ENCODE data around the gene TRIM14.
"Not testable (repeated sequence)": the region's sequence is repeated elsewhere in the genome, so short reads cannot be mapped to it uniquely, and the experiment has no call there.

Gene TRIM14

DNA sequence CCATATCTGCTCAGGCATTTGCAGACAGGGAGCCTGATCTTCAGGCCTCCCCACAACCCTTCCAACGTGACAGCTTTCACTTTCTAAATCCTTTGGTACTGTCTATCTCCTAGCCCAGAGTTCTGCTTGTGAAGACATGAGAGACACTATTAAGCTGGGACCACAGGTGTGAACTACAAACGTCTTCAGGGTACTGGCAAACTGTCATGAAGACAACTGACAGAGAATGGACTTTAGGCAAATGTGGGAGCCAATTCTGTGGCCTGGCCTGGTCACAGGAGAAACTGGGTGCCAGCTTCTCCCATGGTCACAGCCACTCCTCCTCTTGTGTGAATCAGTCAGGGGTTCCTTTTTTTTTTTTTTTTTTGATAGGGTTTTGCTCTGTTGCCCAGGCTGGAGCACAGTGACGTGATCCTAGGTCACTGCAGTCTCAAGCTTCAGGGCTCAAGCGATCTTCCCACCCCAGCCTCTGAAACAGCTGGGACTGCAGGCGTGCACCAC is 10.4 kb downstream of the TRIM14 start:
- DNase-seq (ENCODE audit: low read depth in 3 of 3) = no peak

DNA sequence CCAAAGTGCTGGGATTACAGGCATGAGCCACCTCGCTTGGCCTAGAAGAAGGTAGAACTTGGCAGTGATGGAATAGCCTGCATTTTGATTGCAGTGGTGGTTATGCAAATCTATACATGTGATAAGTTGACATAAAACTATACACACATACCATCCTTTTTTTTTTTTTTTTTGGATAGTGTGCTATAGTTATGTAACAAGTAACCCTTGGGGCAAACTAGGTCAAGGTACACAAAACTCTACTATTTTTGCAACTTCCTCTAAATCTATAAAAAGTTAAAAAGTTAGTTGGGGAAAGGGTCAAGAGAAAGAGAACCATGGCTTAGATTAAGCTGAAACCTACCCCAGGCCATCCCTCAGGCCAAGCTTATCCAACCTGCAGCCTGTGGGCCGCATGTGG is 11.1 kb downstream of the TRIM14 start:
- no peak for DNase-seq (ENCODE audit: low read depth in 3 of 3)

DNA sequence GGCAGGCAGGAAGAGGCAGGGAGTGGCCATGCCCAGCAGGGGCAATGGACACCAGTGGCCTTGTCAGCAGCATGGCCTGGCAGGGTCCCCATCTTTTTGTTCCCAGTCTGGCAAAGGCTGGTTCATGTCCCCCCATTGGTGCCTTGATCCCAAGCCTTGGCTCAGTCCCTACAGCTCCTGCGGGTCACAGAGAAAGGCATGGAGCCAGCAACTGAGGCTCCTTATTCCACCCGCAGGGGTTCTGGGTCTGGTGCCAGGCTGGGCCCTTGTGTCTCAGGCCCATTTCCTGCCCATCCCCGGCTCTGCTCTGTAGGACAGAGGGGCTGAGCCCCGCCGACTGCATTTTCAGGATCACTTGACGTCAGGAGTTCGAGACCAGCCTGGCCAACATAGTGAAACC is 14.0 kb downstream of the TRIM14 start:
- DNase-seq (ENCODE audit: low read depth in 3 of 3) = no peak

DNA sequence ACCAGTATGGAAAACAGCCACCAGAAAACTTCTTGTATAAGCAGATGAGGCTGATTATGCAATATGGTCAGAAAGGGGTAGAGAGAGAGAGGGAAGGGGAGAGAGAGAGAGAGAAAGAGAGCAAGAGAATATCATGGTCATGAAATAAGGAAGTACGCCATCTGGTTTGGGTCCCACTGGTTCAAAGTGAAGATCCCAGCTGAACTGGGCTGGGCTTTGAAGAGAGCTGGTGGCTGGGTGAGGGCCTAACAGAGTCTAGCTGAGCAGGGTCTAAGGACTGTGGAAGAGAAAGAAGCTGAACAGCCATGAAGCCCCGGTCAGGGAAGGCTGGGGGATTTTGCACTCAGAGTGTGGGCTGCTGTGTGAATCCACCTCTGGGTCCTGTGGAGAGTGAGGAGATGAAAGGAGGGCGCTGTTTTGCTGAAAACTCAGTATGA is 14.6 kb downstream of the TRIM14 start:
- DNase-seq (ENCODE audit: low read depth in 3 of 3) = no peak

DNA sequence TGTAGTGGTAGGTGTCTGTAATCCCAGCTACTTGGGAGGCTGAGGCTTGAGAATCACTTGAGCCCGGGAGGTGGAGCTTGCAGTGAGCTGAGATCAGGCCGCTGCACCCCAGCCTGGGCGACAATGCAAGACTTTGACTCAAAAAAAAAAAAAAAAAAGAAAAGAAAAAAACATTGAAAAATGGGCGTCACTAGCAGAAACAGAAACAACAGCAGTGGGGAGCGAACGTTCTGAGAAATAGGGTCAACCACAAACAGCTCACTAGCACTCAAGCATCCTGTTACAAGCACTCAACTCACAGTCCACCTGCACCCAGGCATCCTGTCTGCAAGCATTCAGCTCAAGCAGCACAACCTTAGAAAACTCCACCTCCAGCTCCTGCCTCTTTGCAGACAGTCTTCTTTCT is 17.2 kb downstream of the TRIM14 start:
- DNase-seq (ENCODE audit: low read depth in 3 of 3) = peak in 2 of 3 experiments; percentile 51 to 65

DNA sequence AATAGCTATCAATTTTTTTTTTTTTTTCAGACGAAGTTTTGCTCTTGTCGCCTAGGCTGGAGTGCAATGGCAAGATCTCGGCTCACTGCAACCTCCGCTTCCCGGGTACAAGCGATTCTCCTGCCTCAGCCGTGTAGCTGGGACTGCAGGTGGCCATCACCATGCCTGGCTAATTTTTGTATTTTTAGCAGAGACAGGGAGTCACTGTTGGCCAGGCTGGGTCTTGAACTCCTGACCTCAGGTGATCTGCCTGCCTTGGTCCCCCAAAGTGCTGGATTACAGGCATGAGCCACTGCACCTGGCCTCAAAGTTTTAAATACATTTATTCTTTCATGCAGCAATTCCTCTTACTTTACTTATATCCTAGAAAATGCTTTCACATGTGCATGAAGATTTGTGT is 17.6 kb downstream of the TRIM14 start:
- no peak for DNase-seq (ENCODE audit: low read depth in 3 of 3)

DNA sequence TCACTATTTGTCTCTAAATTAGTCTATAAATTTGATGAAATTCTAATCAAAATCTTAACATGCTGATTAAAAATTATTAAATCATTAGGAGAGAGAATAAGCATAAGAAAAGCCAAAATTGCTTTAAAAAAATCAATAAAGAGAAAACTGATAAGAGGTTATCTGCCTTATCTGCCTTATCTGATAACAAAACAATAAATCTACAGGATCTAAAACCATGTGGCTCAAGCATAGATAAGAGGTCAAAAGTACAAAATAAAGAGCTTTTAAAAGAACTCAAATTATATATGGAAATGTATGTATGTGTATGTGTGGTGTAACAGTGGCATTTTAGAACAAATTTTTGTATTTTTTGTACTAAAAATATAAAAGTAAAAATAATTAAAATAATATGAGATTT is 18.6 kb downstream of the TRIM14 start:
- DNase-seq (ENCODE audit: low read depth in 3 of 3) = no peak

DNA sequence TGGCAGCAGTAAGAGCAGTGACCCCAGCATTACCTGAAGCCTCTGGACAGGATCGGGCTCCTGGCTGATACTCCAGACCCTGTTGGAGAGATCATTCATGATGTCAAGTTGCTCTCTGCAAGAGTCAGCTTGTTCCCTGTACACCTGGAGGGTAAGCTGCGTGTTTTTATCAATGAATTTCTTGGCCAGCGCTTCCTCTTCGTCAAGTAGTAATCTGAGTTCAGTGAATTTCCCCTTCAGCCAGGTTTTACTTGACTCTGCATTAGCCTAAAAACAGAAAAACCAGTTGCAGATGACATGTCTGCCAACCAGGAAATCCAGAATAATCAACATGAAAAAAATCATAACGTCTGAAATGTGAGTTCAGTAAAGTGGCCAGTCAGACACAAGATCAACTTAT is 19.1 kb downstream of the TRIM14 start:
- DNase-seq (ENCODE audit: low read depth in 3 of 3) = no peak

DNA sequence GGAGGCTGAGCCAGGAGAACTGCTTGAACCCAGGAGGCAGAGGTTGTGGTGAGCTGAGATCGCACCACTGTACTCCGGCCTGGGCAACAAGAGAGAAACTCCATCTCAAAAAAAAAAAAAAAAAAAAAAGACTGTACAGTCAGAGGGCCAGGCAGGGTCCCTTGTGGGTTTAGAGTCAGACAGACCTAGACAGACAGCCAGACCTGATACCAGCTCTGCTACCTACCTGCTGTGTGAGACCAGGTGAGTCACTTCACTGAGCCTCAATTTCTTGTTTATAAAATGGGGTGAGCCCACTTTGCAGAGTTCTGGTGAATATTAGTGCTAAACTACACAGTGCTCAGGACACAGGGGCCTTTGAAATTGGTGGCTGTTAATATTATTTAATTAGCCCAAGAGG is 19.7 kb downstream of the TRIM14 start:
- DNase-seq (ENCODE audit: low read depth in 3 of 3) = no peak

DNA sequence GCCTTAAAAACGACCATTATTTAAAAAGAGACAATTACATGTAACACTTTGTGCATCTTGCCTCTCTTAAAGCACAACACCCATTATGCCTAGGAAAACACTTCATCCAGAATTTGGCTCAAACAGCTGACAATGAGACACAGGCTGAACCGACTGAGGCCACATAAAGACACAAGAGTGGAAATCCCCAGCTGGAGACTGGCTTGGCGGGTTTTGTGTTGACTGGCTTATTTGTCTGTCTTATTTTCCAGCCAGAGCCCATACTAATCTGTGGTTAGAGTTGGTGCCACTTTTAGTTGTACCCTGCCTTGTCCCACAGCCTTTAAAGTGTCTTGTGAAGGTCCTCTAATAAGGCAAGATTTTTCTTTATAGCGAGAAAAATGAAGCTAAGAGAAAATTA is 21.2 kb downstream of the TRIM14 start:
- DNase-seq (ENCODE audit: low read depth in 3 of 3) = peak in 1 of 3 experiments; percentile 36

DNA sequence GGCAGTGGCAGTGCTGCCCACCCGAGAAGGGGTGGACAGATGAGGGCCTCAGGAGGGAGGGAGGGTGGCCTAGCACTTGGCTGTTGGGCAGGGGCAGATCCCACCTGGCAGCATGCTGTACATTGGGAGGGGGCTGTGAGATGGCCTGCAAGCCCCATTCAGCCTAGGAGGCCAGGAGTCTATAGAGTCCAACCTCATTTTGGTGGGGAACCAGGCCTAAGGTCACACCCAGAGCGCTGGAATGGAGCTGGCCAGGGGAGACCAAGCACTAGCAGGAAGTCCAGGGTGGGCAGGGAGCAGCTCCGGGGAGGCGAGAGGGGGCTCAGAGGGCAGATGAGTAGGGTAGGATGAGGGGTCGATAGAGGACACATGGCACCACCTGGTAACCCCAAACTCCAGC is 22.9 kb downstream of the TRIM14 start:
- DNase-seq (ENCODE audit: low read depth in 3 of 3) = no peak

DNA sequence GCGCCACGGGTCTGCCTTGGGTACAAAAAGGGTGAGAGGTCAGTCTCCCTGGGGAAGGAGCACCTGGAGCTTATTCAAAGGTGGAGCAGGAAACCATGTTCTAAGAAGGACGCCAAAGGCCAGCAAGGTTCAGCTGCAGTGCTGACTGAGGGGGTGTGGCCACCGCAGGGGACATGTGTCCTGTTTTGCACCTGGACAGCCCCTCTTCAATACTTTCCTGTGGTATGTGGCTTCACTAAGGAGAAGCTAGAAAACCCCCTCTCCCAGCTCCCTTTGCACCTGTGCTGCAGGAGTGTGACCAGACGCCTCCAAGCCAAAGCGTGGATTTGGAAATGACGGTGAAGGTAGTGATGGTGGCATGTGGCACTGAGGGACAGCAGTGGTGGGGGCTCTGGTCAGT is 23.6 kb downstream of the TRIM14 start:
- no peak for DNase-seq (ENCODE audit: low read depth in 3 of 3)

DNA sequence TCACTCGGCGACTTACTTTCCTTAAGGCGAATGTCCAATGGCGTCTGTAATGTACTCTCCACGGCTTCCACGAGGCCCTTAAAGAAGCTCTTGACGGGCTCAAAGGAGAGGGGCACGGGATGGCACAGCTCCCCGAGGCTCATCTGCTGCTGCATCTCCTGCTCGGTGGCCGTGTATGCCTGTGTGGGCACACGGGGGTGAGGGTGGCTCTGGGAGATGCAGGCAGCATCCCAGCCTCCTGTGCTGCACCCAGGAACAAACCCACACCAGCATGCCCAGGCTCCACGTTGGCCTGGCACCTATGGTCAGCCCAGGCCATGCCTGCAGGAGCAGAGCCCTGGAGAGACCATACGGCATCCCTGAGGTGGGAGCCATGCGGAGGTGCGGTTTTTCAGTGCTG is 24.2 kb downstream of the TRIM14 start:
- no peak for DNase-seq (ENCODE audit: low read depth in 3 of 3)

DNA sequence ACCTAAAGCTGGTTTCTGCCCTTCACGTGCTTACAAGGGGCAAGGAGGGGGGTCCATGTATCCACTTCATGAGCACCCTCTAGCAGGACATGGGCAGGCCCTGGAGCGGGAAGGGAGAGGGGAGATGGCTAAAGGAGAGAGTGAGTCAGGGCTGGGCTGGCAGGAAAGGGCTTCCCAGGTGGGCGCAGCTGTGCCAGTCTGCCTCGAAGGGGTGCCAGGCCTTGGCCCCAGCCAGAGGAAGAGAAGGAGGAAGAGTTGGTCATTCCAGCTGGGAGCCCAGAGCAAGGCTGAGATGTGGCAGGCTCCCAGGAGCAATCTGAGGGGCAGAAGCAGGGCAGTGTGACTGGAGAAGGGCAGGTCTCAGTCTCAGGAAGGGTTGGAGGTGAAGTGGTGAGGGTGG is 24.7 kb downstream of the TRIM14 start:
- no peak for DNase-seq (ENCODE audit: low read depth in 3 of 3)

DNA sequence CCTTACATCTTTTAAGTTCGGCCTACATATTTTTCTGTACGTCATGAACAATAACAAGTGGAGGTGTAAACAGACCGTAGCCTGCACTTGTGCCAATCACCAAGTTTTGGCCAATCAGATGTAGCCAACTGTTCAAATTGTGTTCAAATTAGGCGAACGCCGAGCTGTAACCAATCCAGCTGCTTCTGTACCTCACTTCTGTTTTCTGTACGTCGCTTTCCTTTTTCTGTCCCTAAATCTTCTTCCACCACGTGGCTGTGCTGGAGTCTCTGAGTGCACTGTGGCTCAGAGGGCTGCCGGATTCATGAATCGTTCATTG is 26.4 kb downstream of the TRIM14 start:
- no peak for DNase-seq (ENCODE audit: low read depth in 3 of 3)

DNA sequence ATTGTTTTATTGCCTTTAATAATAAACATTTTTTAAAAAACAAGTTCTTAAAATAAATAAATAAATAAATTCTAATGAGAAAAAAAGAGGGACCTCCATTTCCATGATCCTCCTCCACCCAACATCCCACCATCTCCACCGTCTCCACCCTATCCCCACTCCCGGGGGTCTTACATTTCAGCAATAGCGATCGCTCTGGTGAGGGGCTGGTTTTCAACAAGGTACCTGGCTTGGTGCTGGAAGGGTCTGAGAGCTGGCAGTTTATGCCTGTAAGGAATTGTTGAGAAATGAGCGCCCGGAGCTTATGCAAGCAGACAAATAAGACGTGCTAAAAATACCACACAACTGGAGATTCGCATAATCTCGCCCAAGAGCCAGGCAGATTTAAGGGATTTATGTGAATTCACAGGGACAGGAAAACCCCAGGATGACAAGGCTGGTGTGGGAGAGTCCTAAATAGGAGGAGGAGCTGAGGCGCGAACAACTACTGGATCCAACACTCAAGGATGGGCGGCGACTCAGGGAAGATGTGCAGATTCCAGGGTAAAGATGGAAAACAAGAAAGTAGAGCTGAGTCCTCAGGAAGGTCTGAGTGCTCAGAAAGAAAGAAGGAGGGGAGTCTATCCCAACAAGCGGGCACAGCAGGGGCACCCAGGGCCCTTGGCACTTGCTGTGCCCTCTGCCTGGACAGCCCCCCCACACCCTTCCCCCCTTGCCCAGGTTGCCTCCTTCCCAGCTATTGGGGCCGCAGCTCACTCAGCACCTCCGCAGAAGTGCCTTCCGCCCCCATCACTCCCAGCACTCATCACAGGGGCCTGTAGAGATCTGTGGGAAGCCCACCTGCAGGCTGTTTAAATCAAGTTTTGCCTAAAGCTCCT is 27.0 kb downstream of the TRIM14 start:
- no peak for DNase-seq (ENCODE audit: low read depth in 3 of 3)

DNA sequence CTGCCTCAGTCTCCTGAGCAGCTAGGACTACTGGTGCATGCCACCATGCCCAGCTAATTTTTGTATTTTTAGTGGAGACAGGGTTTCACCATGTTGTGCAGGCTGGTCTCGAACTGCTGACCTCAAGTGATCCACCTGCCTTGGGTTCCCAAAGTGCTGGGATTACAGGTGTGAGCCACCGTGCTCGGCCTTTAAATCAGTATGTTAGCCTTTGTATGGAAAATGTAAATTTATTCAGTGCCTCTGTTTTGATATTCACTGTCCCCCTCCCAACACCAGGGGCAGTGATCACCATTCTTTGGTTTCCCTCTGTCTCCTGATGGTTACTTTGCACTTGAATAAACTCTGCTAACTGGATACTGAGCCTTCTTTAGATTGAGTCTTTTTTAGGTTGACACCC is 28.3 kb downstream of the TRIM14 start:
- DNase-seq (ENCODE audit: low read depth in 3 of 3) = not testable (repeated sequence)

DNA sequence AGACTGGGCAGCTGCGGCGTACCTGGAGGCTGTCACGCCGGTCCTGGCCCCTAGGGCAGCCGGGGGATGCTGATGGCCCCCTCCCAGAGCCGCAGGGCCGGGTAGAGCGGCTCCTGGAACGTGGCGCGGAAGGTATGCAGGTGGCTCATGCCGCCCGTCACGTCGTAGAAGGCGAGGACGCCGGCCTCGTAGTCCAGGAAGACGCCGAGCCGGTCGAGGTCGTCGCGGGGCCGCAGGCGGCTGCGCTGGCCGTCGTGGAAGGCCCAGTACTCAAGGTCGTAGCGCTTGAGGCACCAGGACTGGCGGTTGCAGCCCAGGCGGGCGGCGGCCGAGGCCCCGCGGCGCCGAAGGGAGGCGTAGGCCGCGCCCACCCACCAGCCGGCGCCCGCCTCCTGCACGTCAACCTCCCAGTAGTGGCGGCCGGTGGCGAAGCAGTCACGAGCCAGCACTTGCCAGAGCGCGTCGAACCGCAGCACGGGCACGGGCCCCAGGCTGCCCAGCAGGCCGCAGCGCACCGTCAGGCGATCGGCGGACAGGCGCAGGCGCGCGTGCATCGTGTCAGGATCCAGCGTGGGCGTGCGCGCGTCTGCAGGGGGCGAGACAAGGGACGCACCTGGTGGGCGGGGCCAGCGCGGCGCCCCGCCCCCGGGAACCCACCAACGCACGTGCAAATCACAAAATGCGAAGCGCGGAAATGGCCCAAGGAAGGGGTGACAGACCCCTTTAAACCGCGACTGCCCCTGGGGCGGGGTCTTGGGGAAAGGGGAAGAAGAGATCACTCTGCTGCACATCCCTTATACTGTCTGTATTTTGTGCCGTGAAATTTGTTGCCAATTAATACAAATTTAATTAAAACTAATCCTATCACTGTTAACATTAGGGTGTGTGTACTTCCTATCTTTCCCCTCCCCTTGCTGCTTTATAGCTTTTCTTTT is 31.3 kb downstream of the TRIM14 start:
- no peak for DNase-seq (ENCODE audit: low read depth in 3 of 3)

DNA sequence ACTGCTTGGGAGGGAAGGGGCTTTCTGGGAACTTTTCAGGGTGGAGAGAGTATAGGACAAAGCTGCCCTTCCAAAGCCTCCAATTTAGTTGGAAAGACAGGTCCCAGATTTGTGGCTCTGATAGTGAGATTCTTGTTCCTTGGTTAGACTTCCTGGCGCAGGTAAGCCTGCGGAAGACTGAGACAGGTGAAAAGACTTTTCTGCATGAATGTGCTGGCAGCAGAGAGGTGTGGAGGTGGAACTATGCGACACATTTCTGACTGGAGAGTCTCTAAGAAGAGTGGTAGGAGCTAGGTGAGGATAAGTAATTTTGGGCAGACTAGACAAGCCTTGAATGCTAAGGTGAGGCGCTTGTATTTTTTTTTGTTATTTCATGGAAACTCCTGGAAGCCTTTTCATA is 32.6 kb downstream of the TRIM14 start:
- DNase-seq (ENCODE audit: low read depth in 3 of 3) = no peak

DNA sequence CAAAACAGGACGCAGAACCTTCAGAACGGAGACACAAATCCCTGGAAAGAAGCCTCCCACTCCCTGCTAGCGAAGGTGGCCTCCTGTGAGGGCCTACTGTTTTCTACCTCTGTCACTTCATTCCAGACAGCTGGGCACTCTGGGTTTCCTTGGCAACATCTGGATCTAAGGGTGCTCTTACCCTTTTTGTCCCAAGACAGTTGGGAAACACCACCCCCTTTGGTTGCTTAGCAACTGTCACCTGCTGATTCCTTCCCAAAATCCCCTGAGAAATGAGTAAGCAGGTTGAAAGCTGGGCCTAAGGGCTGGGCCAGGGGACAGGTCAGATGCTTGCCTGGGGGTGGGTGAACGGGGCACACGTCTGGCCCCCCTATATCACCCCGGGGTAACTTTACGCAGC is 33.1 kb downstream of the TRIM14 start:
- no peak for DNase-seq (ENCODE audit: low read depth in 3 of 3)

DNA sequence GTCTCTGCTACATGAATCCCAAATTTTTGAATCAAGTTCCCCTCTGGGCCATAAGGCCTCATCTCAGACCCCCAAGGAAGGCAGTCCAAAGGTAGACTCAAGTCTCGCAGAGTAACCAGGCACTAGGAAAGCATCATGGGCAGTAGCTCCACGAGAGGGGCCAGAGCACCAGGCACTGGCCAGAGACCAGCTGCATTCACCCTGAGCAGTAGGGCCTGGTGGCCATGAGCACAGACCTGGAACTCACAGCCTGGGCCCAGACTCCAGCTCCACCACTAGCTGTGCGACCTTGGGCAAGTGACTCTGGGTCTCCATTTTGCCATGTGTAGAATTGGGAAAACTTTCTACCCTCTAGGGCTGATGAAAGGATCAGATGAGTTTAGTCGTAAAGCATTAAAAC is 34.0 kb downstream of the TRIM14 start:
- DNase-seq (ENCODE audit: low read depth in 3 of 3) = no peak

DNA sequence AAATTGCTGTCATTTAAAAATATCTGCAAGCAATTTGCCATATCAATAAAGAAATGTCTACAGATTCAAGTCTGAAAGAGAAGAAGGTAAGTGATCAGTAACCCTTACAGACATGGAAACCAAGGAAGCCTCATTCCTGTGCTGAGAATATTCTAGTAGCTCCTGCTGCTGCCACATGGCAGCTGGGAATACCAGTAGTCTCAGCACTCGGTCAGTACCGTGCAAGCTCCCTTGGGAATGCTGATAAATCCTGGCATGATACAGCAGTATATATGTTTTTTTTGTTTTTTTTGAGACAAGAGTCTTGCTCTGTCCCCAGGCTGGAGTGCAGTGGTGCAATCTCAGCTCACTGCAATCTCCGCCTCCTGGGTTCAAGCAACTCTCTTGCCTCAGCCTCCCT is 34.6 kb downstream of the TRIM14 start:
- no peak for DNase-seq (ENCODE audit: low read depth in 3 of 3)

All from stimulated activated CD4-positive, alpha-beta T cell treated with anti-CD3 and anti-CD28 coated beads, TNF-alpha, amount 100 ng/mL, for 4 hours (primary cell).